GM18520 (cell line): ENCODE measurements around the gene RASA4.
A peak's percentile ranks its signal among the peaks of the same experiment; 100 is the strongest.
"Not testable (repeated sequence)": the region's sequence is repeated elsewhere in the genome, so short reads cannot be mapped to it uniquely, and the experiment has no call there.

Source experiments
- ATAC-seq: cut with Tn5 transposase; IDR thresholded peaks from one replicate; pipeline ENCODE4 v1.9.1; 2021; ENCODE audit not compliant: unreplicated experiment

RASA4 gene

DNA sequence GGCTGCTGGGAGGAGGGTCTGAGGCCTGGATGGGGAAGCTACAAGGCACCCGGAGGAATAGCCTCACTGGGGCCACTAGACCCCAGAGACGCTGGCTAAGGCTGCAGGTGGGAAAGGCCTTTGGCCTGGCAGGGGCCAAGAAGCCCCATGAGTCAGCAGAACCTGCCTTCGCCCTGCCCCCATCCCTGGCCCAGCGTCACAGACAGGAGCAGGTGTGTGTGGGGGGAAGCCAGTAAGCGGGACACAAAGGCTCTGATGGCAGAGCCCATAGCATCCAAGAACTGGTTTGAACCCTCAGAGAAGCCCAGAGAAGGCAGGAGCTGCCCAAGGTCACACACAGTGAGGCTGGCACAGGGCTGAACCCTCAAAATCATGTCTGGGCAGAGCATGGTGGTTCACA is 9.7 kb downstream of the RASA4 start:
- ATAC-seq, result not testable (repeated sequence)

DNA sequence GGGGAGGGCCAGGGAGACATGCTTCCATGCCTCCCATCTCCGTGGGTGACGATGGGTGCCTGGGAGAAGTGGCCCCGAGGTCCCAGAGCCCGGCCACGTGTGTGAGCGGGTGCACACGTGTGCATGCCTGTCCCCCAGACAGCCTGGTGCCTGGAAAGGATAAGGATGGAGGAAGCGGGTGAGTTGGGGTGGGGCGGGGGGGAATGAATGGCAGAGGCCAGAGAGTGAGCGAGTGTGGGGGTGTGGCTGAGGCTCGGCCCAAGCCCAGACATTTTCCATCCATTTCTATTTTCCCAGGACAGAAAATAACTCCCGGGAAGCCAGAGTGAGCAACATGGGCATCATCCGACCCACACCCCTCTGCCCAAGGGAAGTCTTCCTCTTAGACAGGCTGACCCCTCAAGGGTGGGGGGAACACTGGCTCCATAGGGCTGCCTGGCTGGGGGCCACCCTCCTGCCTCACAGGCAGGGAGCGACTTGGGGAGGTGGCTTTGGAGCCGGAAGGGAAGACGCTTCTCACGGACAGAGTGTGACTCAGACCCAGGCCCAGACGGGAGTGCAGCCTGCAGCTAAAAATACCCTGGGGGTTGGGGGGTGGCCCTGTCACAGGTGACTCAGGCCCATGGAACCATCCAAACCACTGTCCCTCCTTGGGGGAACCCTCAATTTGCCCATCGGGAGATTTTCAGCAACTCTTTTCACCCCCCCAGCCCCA is 12.0 kb downstream of the RASA4 start:
- ATAC-seq, result not testable (repeated sequence)

DNA sequence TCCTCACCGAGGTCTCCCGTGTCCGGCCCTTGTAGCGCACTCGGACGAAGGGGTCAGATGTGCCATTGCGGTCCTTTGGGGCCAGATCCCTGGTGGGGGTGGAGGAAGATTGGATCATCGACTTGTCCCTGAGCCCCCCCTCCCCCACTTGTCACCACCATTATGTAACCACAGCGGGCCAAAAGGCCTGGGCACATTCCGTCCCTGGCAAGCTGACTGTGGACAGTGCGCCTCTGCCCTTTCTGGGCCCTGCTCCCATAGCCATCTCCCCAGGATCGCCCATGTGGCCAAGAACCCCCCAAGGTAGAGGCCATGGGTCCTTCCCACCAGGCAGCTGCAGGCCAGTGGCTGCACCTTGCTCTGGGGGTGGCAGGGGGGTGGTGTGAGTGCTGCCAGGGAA is 14.2 kb downstream of the RASA4 start:
- ATAC-seq, result not testable (repeated sequence)

DNA sequence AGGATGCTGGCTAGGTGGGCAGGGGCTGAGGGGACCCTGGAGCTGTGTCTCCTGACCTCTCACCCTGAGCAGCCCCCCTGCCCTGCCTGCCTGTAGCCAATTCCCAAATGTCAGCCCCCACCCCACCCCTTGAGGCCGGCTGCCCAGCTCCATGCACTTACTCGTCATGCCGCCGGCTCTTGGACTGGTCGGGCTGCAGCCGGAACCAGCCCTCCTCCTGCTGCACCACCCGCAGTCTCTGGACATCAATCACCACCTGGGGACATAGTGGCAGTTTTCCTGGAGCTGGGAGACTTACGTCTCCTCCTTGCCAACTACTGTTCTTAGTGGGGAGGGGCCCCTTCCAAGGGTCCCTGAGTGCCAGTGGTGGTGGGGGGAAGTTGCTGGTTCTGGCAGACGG is 16.9 kb downstream of the RASA4 start:
- not testable (repeated sequence) for ATAC-seq

DNA sequence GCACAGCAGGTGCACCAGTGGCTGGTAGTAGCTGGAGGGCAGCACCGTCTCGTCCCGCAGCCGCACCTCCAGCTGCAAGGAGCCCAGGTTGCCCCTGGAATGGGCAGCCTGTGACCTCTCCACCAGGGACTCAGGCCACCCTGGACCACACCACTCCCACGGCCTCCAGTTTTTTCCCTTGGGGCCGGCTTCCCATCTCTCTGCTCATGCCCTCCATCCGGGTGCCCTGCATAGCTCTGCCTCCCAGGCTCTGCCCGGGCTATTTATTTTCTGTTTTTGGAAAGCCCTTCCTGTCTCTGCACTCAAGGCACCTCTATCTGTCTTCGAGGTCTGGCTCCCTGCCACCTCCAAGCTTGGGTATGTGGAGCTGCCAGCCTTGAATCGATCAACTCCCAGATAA is 20.5 kb downstream of the RASA4 start:
- not testable (repeated sequence) for ATAC-seq

DNA sequence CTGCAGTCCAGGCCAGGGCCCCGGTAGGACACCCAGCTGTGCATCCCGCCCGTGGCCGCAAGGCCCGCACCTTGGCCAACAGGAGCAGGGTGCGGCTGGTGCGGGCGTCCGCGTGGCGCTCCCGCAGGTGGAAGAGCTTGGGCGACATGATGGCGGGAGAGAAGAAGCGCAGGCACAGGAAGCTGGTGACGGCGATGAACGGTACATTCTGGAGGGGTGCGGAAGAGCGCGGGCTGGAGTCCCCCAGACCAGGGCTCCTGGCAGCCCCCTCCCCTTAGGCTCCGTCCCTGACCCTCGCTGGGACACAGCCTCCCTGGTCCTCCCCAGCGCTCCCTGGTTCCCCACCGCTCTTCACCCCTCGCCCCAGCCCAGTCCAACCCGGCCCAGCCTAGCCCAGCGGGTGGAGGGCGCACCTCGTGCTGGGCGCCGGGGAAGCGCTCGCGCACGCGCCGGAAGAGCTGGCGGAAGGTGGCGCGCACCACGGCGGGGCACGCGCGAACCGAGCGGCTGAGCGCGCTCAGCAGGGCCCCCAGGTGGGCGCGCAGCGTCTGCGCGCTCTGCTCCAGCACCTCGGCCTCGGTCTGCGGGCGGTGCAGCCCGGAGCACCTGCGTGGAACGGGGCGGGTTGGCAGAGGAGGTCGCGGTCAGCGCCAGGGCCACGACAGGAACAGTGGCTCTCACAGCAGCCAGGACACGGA is 22.8 kb downstream of the RASA4 start:
- peak; percentile 64 for ATAC-seq

DNA sequence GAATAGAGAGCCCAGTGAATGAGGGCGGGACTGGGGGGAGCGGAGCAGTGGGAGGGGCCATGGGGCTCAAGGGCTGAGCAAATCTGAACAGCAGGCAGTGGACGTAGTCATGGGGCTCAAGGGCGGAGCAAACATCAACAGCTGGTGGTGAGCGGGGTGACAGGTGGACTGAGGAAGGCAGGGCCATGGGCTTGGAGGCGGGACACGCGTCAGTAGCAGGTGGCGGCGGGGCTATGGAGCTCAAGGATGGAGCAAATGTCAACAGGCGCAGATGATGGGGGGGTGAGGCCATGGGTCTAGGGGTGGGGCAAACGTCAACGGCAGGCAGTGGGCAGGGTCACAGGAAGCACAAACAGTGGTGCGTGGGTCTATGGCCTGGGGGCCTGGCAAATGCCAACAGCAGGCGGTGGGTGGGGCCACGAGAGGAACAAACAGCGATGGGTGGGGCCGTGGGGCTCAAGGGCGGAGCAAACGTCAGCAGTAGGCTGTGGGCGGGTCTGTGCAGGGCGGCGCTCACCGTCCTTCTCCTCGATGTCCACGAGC is 24.0 kb downstream of the RASA4 start:
- ATAC-seq, result peak; percentile 22

DNA sequence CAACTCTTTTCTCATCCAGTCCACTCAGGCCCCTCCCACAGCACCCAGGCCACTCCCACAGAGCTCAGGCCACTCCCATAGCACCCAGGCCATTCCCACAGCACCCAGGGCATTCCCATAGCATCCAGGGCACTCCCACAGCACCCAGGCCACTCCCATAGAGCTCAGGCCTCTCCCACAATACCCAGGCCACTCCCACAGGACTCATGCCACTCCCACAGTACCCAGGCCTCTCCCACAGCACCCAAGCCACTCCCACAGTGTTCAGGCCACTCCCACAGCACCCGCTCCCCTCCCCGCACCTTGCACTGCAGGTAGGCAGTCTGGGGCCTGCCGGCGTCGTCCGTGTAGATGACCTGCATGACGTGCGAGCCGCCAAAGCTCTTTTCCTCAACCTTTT is 26.7 kb downstream of the RASA4 start:
- peak; percentile 22 for ATAC-seq

DNA sequence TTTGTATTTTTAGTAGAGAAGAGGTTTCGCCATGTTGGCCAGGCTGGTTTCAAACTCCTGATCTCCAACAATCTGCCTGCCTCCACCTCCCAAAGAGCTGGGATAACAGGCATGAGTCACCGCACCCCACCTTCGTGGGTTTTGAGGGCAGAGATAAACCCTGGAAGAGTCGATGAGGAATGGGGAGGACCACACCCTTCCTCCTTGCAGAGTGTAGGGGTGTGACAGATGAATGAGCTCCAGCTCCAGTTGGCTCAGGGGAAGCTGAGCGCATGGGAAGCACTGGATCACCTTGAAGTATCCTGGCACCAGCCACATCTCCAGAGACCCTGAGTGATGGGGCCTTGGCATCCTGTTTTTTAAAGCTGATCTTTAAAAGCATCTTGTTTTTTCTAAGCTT is 33.1 kb downstream of the RASA4 start:
- not testable (repeated sequence) for ATAC-seq

DNA sequence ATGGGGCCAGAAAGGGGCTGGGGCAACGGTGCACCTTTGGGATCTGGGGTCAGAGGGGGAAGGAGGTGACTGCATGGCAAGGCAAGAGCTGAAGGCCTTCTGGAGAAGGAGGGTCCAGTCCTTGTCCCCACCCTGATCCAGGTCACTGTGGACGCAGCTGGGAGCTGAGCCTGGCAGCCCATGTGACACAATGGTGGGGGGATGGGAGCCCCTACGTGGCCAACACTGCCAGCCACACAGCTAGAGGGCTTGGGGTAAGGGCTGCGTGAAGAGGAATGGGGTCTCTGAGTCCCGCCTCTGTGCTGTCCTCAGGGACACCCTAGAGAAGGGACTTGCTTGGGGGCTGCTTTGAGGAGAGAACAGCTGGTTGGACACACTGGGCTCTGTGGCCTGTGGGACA is 34.8 kb downstream of the RASA4 start:
- not testable (repeated sequence) for ATAC-seq

DNA sequence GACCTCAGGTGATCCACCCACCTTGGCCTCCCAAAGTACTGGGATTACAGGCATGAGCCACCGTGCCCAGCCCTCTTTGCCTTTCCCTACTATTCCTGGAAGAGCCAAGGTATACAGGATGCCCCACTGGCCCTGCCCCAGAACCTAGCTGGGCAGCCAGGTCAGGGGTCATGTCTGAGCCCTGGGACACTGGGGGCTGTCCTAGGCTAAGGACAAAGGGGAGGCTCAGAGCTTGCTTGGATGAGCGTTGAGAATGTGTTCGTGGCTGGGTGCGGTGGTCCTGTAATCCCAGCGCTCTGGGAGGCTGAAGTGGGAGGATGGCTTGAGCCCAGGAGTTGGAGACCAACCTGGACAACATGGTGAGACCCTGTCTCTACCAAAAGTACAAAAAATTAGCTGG is 38.1 kb downstream of the RASA4 start:
- not testable (repeated sequence) for ATAC-seq

DNA sequence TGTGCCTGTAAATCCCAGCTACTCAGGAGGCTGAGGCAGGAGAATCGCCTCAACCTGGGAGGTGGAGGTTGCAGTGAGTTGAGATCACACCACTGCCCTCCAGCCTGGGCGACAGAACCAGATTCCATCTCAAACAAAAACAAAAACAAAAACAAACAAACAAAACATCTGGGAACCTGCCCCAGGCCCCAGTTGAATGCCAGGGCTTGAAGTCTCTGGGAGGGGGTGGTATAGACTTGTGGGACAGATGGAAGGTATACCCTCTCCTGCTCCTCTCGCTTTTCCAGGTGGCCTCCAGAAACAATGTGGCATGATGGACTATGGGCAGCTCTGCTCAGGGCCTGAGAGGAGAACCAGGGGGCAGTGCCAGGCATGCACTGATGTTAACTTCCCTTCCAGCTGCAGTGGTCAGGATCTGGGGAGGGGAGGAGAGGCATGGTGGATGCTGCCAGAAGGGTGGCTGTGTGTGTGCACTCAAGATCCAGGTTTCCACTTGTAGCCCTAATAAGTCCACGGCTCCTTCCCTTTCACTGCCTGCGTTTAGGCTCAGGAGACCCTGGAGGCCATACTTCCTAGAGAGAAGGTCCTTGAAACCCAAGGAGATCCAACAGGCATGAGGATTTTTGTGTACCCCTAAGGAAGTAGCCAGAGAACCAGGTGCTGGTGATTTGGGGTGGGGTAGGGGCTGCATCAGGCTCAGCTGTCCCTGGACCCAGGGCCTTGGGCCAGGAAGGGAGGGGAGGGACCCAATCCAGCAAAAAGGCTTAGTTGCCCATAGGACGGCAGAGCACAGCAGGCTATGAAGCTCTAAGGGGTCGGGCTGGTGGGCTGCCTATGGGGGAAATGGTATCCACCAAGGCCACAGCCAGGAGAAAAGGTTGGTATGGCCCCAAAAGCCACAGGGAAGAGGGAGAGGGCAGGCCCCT is 39.0 kb downstream of the RASA4 start:
- ATAC-seq, result not testable (repeated sequence)

DNA sequence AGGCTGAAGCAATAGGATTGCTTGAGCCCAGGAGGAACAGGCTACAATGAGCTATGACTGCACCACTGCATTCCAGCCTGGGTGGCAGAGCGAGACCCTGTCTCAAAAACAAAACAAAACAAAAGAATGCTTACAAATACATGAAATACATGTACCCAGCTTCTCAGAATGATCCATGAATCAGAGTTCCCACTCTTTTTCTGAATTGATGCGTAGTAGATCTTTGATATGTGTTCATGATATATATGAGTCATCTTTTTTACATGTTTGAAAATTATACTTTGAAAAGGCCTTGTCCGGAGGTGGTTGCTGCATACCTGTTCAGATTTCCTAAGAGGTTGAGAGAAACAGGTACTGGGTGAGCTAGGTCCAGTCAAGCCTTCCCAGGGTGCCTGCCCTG is 40.2 kb downstream of the RASA4 start:
- ATAC-seq, result not testable (repeated sequence)

DNA sequence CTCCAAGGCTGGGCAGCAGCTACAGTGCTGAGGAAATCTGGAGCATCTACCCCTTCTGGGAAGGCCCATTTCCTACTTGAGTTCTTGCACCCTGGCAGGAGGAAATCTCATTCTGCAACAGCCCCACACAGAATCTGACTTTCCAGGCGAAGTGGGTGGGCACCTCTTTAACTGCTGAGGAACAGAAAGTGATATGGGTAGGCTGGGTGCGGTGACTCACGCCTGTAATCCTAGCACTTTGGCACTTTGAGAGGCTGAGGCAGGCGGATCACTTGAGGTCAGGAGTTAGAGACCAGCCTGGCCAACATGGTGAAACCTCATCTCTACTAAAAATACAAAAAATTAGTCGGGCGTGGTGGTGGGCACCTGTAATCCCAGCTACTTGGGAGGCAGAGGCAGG is 41.9 kb downstream of the RASA4 start:
- ATAC-seq, result not testable (repeated sequence)

DNA sequence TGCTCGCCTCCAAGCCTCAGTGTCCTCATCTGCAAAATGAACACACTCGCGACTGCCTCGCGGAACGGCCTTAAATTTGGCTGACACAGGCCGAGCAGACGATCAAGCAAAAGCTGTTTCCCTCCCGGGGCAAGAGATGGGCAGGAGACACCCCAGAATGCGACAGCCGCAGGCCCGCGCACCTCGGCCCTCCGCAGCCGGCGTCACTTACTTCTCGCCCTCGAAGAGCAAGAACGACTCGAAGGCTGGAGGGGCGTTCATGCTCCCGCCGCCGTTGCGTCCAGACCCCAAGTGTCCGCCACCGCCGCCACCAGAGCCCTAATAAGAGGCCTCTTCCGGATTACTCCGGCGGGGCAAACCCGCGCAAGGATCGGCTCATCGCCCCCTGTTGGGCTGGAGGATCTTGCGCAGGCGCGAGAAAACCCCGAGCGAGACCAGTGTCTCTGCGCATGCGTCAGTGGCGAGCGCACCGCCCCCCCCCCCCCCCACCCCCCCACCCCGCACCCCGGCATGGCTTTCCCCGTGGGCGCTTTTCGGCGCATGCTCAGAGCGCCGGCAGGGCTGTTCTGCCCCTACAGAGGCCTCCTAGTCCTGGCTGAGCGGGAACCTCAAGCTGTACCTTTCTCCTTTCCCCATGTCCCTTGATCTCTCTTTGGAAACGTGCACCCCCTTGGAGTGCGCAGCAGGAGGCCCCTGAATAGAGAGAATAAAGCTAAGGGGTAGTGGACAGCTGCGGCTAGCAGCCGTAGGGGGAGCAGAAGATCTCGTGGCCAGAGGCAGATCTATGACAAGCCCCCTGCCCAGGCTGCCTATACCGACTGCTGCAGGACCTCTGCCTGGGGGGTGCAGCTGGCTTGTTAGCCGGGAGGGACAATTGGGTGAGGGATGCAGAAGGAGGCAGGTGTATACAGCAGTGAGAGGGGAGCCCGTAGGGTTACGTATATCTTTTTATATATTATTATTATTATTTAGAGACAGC is 44.0 kb downstream of the RASA4 start, which contains the start of gene POLR2J3:
Gene POLR2J3 (minus strand): TSS at position 323 of the 979 bp plus-strand sequence. CDS start 62 bp downstream, at position 261.
- ATAC-seq, result peak; percentile 96

DNA sequence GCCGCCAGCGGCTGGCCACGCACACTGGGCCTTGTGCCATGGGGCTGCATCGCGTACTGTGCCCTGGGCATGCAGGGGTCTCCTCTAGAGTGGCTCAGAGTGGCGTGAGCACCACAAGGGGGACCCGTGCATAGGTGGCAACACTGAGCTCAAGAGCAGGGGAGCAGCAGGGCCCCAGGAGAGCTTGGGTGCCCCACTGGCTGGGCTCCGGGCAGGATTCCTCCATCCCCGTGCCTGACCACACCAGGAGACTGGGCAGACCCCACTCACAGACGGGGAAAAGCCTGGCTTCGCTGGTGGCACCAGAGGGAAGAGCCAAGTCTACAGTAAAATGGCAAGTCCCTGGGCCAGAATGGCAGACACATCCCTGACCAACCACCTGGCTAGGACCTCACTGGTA is 47.9 kb downstream of the RASA4 start:
- ATAC-seq, result not testable (repeated sequence)

DNA sequence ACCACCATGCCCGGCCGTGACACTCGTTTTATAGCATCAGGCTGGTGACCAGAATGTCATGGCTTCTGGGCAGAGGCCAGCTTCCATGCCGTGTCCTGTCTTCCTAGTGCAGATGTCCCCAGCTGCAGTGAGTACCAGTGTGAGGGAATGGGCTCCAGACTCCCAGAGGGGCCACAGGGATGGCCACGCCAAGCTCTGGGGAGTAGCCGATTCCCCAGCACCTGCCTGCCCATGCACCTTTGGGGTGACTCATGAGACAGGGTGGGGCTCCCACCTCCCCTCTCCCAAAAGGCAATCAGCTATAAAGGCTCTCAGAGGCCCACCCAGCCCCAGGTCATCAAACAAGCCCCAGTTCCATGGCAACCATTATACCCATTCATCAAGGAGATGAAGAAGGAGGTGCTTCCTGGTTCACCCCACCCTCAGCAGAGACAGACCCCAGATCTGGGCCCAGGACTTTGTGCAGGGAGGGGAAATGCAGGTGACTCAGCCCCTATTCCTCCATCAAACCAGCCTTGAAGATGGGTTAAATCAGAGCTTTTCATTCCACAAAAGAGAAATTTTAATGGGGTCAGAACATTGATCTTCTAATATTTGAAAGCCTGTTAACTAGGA is 65.6 kb downstream of the RASA4 start, which contains the start of gene SPDYE2:
Gene SPDYE2 (plus strand): TSS at position 419 of the 615 bp plus-strand sequence. CDS start 2,030 bp downstream, outside the sequence.
- not testable (repeated sequence) for ATAC-seq

DNA sequence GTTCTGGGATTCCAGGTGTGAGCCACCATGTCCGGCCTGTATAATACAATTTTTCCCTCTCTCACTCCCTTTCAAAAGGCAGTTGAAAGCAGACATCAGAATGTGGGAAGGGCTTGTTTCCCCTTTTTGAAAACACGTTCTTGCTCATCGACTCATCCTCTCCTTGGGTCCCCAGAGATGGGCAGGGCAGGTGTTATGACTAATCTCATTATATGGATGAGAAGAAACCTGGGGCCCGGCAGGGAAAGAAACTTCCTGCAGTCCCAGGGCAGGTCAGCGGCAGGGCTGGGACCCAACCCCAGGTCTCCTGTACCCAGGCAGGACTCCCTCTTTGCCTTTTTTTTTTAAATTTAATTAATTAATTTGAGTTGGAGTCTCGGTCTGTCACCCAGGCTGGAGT is 70.2 kb downstream of the RASA4 start:
- ATAC-seq, result peak; percentile 70

DNA sequence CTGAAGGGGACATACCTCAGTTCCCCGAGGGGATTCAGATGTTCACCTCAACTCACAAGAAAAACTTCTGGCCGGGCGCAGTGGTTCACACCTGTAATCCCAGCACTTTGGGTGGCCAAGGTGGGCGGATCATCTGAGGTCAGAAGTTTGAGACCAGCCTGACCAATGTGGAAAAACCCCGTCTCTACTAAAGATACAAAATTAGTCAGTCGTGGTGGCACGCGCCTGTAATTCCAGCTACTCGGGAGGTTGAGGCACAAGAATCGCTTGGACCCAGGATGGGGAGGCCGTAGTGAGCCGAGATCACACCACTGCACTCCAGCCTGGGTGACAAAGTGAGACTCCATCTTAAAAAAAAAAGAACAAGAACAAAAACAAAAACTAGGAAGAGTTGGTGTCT is 71.3 kb downstream of the RASA4 start:
- ATAC-seq, result not testable (repeated sequence)
